Stimulated activated CD4-positive, alpha-beta T cell treated with anti-CD3 and anti-CD28 coated beads, TNF-alpha, amount 100 ng/mL, for 24 hours (primary cell): ENCODE results near the gene NDRG3.

ENCODE experiments used
- DNase-seq, 3 experiments: peaks; one replicate each; pipeline ENCODE4 v3.0.0-alpha.2; 2020; ENCODE audit warnings: low read depth in 3 of 3

NDRG3 gene

GRCh38 chr20:36607586-36608387 lies 138.1 kb downstream of the NDRG3 start:
- DNase-seq = no peak

GRCh38 chr20:36606158-36607066 lies 139.5 kb downstream of the NDRG3 start:
- DNase-seq = no peak

GRCh38 chr20:36605399-36606157 lies 140.3 kb downstream of the NDRG3 start, which contains the start of gene RAB5IF:
RAB5IF (plus strand) TSS chr20:36605779; CDS start chr20:36605952, 173 bp downstream.
- peak; percentile 99 for DNase-seq

- DNase-seq = peak; percentile 18 to 45 (median 21)
Observed at GRCh38 chr20:36604952-36605398, 140.9 kb downstream of the NDRG3 start.
